GM10266 (cell line): ENCODE measurements around the gene COL23A1.

Experiments
- DNase-seq: peaks from one replicate; pipeline ENCODE4 v3.0.0; 2012; ENCODE audit errors: extremely low spot score
- CTCF ChIP-seq: IDR thresholded peaks from 2 replicates; pipeline ENCODE4 v1.5.1; 2012; ENCODE audit warnings: mild to moderate bottlenecking, low read depth; ENCODE audit not compliant: control insufficient read depth, insufficient read depth; ENCODE audit errors: missing control alignments

COL23A1 gene

GRCh38 chr5:178279723-178280438 is 310.3 kb downstream of the COL23A1 start:
- TF ChIP-seq CTCF = peak; percentile 95
- peak; percentile 81 for DNase-seq

GRCh38 chr5:178279026-178279722 is 311.0 kb downstream of the COL23A1 start:
- TF ChIP-seq CTCF = no peak
- no peak for DNase-seq

GRCh38 chr5:178278358-178279023 is 311.7 kb downstream of the COL23A1 start:
- no peak for TF ChIP-seq CTCF
- no peak for DNase-seq

GRCh38 chr5:178277866-178278265 is 312.3 kb downstream of the COL23A1 start:
- TF ChIP-seq CTCF = no peak
- no peak for DNase-seq

GRCh38 chr5:178277346-178277745 is 312.8 kb downstream of the COL23A1 start:
- DNase-seq = no peak
- TF ChIP-seq CTCF = no peak

GRCh38 chr5:178274781-178275537 is 315.2 kb downstream of the COL23A1 start:
- TF ChIP-seq CTCF = no peak
- DNase-seq = no peak
